A549 (cell line): Measurements from ENCODE around the gene ADSS1.

Source experiments
- CEBPB ChIP-seq, 2 experiments: fragments of >200 bp in 1 of 2; sonication (Bioruptor Twin) in 1 of 2; formaldehyde crosslinking in 1 of 2; IDR thresholded peaks; 2 replicates each; pipeline ENCODE4 v1.6.1; 2012 to 2016
- CHD2 ChIP-seq: fragments of 150-350 bp; IDR thresholded peaks from 2 replicates; pipeline ENCODE4 v1.6.1; 2014; ENCODE audit warnings: low read length; ENCODE audit not compliant: partially characterized antibody
- EP300 ChIP-seq, 2 experiments: fragments of >200 bp; sonication (Bioruptor Twin); formaldehyde crosslinking; IDR thresholded peaks; 2 replicates in 1 of 2; 3 replicates in 1 of 2; pipeline ENCODE4 v1.6.1; 2016 to 2017
- JUNB ChIP-seq: fragments of >200 bp; sonication (Bioruptor Twin); formaldehyde crosslinking; IDR thresholded peaks from 2 replicates; pipeline ENCODE4 v1.6.1; 2016
- MAZ ChIP-seq: fragments of 150-350 bp; IDR thresholded peaks from 2 replicates; pipeline ENCODE4 v1.6.1; 2014; ENCODE audit warnings: antibody characterized with exemption, low read depth, low read length, borderline replicate concordance
- POLR2A ChIP-seq: IDR thresholded peaks from 2 replicates; pipeline ENCODE4 v1.6.1; 2012; ENCODE audit warnings: mild to moderate bottlenecking, low read length
- RAD21 ChIP-seq, 2 experiments: fragments of >200 bp in 1 of 2; sonication (Bioruptor Twin) in 1 of 2; formaldehyde crosslinking in 1 of 2; IDR thresholded peaks in 1 of 2; conservative IDR thresholded peaks in 1 of 2; 2 replicates in 1 of 2; 3 replicates in 1 of 2; pipeline ENCODE4 v1.6.1; 2012 to 2018; ENCODE audit warnings: inconsistent platforms in 1 of 2
- RCOR1 ChIP-seq: fragments of 150-350 bp; IDR thresholded peaks from 2 replicates; pipeline ENCODE4 v1.6.1; 2014; ENCODE audit warnings: antibody characterized with exemption, low read length, low read depth
- RFX5 ChIP-seq: fragments of 450-650 bp; IDR thresholded peaks from 2 replicates; pipeline ENCODE4 v1.7.1; 2014; ENCODE audit warnings: antibody characterized with exemption, mild to moderate bottlenecking, moderate library complexity
- SMC3 ChIP-seq: fragments of >200 bp; sonication (Bioruptor Twin); formaldehyde crosslinking; IDR thresholded peaks from 3 replicates; pipeline ENCODE4 v1.6.1; 2018; ENCODE audit warnings: inconsistent platforms
- TF ChIP-seq, protein P1 (sequence below): fragments of >200 bp; sonication (Bioruptor Twin); formaldehyde crosslinking; IDR thresholded peaks from 3 replicates; pipeline ENCODE4 v1.5.1; 2016
- TF ChIP-seq, protein P2 (sequence below): fragments of 200-600 bp; sonication (generic); IDR thresholded peaks from 2 replicates; pipeline ENCODE4 v1.6.1; 2016; ENCODE audit warnings: antibody characterized with exemption, mild to moderate bottlenecking, moderate library complexity
- TF ChIP-seq, protein P3 (sequence below): IDR thresholded peaks from 2 replicates; pipeline ENCODE4 v1.6.1; 2012

- TF ChIP-seq, protein P1, sequence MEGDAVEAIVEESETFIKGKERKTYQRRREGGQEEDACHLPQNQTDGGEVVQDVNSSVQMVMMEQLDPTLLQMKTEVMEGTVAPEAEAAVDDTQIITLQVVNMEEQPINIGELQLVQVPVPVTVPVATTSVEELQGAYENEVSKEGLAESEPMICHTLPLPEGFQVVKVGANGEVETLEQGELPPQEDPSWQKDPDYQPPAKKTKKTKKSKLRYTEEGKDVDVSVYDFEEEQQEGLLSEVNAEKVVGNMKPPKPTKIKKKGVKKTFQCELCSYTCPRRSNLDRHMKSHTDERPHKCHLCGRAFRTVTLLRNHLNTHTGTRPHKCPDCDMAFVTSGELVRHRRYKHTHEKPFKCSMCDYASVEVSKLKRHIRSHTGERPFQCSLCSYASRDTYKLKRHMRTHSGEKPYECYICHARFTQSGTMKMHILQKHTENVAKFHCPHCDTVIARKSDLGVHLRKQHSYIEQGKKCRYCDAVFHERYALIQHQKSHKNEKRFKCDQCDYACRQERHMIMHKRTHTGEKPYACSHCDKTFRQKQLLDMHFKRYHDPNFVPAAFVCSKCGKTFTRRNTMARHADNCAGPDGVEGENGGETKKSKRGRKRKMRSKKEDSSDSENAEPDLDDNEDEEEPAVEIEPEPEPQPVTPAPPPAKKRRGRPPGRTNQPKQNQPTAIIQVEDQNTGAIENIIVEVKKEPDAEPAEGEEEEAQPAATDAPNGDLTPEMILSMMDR, result no peak
- TF ChIP-seq EP300 (IDR thresholded peaks at IDR 0.05) (no peak), MAZ (no peak), RFX5 (no peak), RAD21 (conservative IDR thresholded peaks at IDR 0.05 in 1 of 2, IDR thresholded peaks at IDR 0.05 in 1 of 2) (no peak), RCOR1 (no peak), CHD2 (no peak), SMC3 (no peak), JUNB (no peak), CEBPB (IDR thresholded peaks at IDR 0.05) (no peak), POLR2A (no peak)
- TF ChIP-seq, protein P2, sequence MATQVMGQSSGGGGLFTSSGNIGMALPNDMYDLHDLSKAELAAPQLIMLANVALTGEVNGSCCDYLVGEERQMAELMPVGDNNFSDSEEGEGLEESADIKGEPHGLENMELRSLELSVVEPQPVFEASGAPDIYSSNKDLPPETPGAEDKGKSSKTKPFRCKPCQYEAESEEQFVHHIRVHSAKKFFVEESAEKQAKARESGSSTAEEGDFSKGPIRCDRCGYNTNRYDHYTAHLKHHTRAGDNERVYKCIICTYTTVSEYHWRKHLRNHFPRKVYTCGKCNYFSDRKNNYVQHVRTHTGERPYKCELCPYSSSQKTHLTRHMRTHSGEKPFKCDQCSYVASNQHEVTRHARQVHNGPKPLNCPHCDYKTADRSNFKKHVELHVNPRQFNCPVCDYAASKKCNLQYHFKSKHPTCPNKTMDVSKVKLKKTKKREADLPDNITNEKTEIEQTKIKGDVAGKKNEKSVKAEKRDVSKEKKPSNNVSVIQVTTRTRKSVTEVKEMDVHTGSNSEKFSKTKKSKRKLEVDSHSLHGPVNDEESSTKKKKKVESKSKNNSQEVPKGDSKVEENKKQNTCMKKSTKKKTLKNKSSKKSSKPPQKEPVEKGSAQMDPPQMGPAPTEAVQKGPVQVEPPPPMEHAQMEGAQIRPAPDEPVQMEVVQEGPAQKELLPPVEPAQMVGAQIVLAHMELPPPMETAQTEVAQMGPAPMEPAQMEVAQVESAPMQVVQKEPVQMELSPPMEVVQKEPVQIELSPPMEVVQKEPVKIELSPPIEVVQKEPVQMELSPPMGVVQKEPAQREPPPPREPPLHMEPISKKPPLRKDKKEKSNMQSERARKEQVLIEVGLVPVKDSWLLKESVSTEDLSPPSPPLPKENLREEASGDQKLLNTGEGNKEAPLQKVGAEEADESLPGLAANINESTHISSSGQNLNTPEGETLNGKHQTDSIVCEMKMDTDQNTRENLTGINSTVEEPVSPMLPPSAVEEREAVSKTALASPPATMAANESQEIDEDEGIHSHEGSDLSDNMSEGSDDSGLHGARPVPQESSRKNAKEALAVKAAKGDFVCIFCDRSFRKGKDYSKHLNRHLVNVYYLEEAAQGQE, result no peak
- TF ChIP-seq, protein P3, sequence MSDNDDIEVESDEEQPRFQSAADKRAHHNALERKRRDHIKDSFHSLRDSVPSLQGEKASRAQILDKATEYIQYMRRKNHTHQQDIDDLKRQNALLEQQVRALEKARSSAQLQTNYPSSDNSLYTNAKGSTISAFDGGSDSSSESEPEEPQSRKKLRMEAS, result no peak
Observed at GRCh38 chr14:104684449-104684821, 39.6 kb upstream of the ADSS1 start.
